Muscle of back (tissue), 13 donors: Measurements from ENCODE around the gene FAM111B. TPM values are rescaled to one million over a fixed set of nuclear protein-coding genes. Genes with fewer than 3 reads are reported as not detected.
"Not testable (repeated sequence)": the region's sequence is repeated elsewhere in the genome, so short reads cannot be mapped to it uniquely, and the experiment has no call there.

Source experiments
- DNase-seq, 3 donors: peaks; one replicate each; pipeline versions ENCODE4 v3.0.0 to v3.0.0-alpha.2; 2013
- long read RNA-seq, 9 donors: transcript quantifications; one replicate each; lab custom pipeline, GENCODE V29; 2026
- polyA plus RNA-seq, 10 donors: library from polyadenylated mRNA; unstranded; fragments of 120-200 nt; gene quantifications; one replicate each; pipeline ENCODE4 v1.2.1, GENCODE V29; 2013; ENCODE audit not compliant: insufficient read length in 10 of 10

Gene FAM111B
- polyA plus RNA-seq, result 10 to 100 TPM in 1 of 10 donors, 1 to 10 TPM in 9; 6.5 to 15.4 (median 8.9) TPM
- long read RNA-seq, donor 1, partial matches to known transcripts, result 5 of 7 reads
- long read RNA-seq, donor 1, other reads (novel, unspliced or antisense), result 0 of 7 reads
- long read RNA-seq, donor 2, partial matches to known transcripts, result 0 of 2 reads
- long read RNA-seq, donor 2, other reads (novel, unspliced or antisense), result 0 of 2 reads
- long read RNA-seq, donor 3, result 0 reads
- long read RNA-seq, donor 4, result 0 reads
- long read RNA-seq, donor 5, partial matches to known transcripts, result 0 of 1 reads
- long read RNA-seq, donor 5, other reads (novel, unspliced or antisense), result 0 of 1 reads
- long read RNA-seq, donor 6, partial matches to known transcripts, result 0 of 1 reads
- long read RNA-seq, donor 6, other reads (novel, unspliced or antisense), result 0 of 1 reads
- long read RNA-seq, donor 7, result 0 reads
- long read RNA-seq, donor 8, transcript FAM111B-201 (4 exons, 3,488 nt), result major isoform, 7 of 7 reads
- long read RNA-seq, donor 8, partial matches to known transcripts, result 0 of 7 reads
- long read RNA-seq, donor 8, other reads (novel, unspliced or antisense), result 0 of 7 reads
- long read RNA-seq, donor 9, result 0 reads

DNA sequence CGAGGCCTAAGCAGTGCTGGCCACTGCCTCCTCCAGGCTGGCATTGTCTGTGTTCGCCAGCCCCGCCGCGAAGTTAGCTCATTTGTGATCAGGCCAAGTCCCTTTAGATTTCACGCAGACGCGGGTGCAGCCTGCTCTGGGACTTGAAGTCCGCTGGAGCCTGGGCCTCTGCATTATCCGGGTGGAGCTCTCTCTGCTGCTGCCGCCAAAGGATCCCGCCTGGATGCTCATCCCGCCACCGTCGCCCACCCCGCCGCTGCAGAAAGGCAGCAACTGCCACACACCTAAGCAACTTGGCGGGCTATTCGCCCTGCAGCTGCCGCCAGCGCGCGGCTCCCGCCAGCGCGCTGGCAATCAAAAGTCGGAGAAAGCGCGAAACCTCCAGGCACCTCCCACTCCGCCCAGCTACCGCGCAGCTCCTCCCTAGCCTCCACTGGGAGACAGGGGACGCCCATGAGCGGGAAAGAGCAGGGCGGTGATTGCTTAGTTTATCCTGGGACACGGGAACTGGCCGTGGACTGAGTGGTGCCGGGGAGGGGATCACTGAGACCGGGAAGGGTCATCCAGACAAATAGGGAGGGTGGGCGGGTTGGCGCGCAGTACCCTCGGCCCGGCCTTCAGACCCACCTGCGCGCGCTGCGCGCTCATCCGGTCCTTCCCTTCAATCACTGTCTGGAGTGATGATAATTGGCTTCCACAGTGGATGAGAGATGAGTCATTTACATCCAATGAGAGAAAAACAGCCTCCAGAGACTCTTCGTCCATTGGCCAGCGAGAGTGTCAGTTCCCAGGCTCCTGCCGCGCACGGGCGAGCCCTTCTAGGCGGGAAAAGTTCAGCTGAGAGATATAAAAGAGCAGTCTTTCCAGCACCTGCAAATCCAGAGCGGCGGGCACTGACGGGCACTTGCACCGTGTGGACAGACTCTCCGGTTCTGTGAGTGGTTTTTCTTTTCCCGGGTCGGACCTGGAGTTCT lies at the start of gene FAM111B:
FAM111B (plus strand) TSS at position 875 of the 974 bp plus-strand sequence. CDS start 2,389 bp downstream, outside the sequence.
- DNase-seq, result peak; percentile 86 to 94 (median 91)

DNA sequence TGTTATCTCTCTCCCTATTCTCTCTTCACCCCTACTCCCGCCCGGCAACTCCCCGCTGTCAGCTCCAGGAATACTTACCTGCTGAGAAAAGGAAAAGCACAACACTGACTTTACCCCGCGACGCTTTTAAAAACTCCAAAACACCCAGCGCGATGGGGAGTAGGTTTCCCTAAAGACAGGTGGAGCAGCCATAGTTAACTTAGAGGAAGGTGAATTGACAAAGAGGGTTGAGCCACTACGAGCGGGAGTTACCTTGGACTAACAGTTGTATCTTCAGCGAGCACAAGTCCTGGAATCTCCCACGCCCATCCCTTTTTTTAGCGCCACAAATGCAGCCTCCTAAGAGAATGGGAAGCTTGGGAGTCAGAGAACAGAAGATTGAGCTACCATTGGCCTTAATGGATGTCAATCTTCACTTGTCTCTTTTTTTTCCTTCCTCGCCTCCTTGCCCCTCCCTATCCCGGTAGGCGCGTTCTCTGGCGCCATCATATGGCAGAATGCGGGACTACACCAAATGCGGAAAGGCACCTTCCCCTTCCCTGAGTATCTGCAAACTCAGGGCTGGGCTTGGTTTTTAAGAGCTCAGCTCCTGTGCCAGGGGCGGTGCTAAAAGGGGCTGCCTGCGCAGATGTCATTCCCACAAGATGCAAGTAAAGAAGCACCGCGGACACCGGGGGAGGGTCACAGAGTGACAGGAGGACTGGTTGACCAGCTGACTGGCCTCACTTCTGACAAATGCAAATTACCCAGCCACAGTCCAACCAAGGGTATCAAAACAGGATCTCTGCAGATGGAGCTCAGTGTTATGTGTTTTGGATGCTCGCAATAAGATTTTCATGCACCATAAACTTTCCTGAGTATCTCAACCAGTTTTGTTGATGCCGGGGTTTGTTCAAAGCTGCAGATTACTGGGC lies 48.7 kb upstream of the FAM111B start:
- peak; percentile 82 to 88 (median 86) for DNase-seq

GRCh38 chr11:59060096-59060495 lies 46.9 kb upstream of the FAM111B start:
- DNase-seq, result not testable (repeated sequence)

DNA sequence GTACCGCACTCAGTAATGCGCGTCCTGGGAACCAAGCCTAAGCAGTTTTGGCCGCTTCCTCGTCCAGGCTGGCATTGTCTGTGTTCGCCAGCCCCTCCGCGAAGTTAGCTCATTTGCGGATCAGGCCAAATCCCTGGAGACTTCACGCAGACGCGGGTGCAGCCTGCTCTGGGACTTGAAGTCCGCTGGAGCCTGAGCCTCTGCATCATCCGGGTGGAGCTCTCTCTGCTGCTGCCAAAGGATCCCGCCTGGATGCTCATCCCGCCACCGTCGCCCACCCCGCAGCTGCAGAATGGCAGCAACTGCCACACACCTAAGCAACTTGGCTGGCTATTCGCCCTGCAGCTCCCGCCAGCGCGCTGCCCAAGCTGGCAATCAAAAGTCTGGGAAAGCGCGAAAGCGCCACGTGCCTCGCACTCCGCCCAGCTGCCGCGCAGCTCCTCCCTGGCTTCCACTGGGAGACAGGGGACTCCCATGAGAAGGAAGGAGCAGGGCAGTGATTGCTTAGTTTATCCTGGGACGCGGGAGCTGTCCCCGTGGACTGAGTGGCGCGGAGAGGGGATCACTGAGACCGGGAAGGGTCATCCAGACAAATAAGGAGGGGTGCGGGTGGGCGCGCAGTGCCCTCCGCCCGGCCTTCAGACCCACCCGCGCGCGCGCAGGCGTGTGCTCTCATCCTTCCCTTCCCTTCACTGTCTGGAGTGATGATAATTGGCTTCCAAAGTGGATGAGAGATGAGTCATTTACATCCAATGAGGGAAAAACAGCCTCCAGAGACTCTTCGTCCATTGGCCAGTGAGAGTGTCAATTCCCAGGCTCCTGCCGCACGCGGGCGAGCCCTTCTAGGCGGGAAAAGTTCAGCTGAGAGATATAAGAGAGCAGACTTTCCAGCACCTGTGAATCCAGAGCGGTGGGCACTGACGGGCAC lies 44.2 kb upstream of the FAM111B start:
- DNase-seq, result no peak

GRCh38 chr11:59063996-59064727 lies 42.9 kb upstream of the FAM111B start:
- not testable (repeated sequence) for DNase-seq

DNA sequence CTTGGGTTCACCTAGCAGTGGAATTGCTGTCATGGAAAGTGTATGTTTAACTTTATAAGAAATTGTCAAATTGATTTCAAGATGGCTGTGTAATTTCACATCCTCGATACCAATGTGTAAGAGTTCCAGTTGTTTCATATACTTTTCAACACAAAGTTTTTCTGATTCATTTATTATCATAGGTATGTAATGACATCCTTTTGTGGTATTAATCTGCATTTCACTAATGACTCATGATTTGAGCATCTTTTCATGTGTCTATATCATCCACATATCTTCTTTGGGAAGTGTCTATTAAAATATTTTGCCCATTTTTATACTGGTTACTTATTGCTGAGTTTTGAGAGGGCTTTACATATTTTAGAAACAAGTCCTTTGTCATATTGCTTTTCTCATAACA lies 38.0 kb upstream of the FAM111B start:
- DNase-seq, result no peak

DNA sequence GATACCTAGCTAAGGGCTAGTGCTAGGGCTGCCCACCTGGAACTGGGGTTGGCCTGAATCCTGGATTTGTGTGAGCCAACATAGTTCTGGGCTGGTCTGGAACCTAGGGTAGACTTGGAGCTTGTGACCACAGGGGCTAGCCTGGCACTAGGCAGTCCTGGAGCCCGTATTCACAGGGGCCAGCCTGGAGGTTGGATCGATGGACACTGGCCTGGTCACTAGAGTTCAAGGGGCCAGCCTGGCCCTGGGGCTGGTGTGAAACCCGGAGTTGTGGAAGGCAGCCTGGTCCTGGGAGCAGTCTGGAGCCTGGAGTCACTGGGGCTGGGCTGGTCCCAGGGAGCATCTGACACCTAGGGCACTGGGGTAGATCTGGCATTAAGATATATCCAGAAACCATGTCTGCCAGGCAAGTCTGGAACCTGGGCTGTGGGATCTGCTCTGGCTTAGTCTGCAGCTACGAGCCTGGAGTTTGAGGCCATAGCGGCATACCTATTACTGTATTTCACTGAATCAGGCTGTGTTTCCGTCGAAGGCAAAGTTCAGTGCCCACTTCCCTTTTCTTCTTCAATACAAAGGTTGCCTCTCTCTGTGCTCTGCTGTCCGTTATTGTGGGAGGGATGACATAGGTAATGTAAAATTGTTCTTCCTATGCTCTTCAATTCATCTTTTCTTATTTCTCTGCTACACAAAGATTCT lies 30.0 kb upstream of the FAM111B start:
- no peak for DNase-seq

DNA sequence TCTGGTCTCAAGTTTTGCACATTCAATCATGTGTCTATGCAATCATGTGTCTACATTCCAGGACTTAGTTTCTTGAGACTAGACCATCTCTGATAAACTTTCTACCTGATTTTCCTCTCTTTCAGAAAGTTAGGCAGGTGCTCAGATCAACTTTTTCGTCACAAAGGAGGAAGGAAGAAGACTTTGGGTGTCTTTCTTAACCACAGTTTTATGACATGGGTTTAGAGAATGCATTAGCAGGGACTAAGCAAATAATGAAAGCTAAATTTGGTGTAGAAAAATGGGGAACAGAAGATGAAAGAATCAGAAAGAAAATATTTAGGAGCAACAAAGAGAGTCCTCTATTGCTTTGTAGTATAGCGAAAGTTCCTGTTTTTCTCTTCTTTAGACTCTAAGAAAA lies 28.6 kb upstream of the FAM111B start:
- DNase-seq, result no peak

DNA sequence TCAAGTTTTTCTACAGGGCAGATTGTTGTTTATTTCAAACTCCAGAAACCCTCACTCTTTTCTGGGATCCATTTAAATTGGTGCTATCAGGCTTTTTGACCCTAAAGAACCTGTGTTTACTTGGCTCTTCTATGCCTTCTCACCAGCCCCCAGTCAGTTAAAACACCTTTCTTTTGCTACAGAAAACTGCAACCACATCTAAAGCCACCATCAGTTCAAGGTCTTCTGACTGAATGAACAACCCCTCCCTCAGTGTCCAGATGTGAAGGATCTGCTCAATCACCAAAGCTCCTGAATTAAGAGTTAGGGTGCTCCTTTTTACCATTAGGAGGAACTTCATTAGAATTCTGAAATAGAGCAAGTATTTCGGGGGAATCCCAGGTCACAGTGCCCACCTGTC lies 28.0 kb upstream of the FAM111B start:
- DNase-seq, result no peak

- not testable (repeated sequence) for DNase-seq
These were observed 26.6 kb upstream of the FAM111B start for GRCh38 chr11:59080421-59080820.

GRCh38 chr11:59081430-59082020 lies 25.5 kb upstream of the FAM111B start:
- DNase-seq, result not testable (repeated sequence)

GRCh38 chr11:59086007-59086406 lies 21.0 kb upstream of the FAM111B start, which contains the start of gene GLYATL1B:
Gene GLYATL1B (plus strand): TSS chr11:59086307. CDS start chr11:59086307, 0 bp downstream.
- not testable (repeated sequence) for DNase-seq

- no peak for DNase-seq
These were observed 18.9 kb upstream of the FAM111B start for GRCh38 chr11:59088162-59088561.

DNA sequence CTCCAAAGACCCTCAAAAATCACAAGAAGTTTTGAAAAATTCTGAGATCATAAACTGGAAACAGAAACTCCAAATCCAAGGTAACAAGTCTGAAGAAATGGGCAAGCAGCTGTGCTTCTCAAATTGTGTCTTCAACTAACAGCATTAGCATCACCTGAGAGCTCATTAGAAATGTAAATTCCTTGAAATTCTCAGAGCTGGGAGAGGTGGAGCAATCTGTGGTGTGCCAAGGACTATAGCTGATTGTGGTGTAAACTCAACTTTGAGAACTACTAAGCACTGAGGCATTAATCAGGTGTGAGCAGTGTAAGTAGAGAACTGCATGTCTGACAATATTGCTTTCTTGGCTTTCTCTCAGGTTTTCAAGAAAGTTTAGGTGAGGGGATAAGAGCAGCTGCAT lies 13.5 kb upstream of the FAM111B start:
- DNase-seq, result not testable (repeated sequence)

- DNase-seq, result not testable (repeated sequence)
These were observed 11.8 kb upstream of the FAM111B start for GRCh38 chr11:59095225-59095624.

DNA sequence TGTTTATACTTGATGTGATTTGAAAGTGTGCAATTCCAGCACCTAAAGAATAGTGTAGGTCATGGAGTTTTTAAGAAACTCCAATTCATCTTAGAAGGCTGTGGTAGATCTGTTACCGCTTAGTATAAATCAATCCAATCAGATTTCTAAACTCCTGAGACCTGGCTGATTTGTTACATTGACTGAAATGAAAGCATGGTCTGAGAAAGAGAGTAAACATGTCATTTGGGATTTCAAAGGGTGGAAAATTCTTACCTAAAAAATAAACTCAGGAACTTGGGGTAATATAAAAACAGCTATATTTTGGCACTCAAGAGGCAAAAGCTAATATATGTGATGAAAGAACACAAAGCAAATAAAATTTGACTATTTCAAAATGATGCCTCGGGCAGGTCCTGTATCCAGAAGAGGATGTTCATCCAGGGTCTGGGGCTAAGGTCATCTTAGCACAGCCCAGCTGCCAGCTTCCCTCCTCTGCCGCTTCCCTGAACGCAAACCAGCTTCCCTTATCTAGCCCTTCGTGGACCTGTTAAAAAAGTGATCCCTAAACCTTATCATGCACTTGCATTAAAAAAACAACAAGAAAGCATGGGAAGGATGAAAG lies 11.0 kb upstream of the FAM111B start:
- DNase-seq, result not testable (repeated sequence)

DNA sequence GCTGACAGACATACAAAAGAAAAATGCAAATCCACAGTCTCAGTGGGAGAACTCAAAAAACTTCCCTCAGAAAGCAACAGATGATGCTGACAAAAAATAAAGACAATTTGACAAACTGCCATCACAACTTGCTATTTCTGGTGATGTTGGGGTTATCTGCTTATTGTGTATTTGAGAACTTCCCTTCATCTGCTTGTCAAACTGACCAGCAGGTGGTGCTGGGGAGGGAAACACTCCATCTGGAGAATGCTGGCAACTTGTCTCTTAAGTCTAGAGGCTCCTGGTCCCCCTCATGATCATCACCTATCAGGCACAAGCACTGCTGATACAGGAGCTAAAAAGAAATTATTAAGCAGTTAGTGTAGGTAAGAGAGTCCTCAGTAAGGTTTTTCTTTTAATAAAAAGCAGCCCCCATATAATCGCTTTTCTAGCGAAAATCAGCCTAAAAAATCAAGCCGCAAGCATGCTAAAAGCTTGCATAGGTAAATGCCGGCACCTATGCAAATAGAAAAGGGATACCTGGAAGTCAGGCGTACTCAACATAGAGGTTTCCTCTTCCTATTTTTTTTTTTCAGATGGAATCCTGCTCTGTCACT lies 9.8 kb upstream of the FAM111B start:
- DNase-seq, result peak; percentile 21 to 67 (median 41)
